Non-pigmented ciliary epithelial cell (primary cell): ENCODE results near the gene CBX2.

Experiments used
- DNase-seq: peaks from one replicate; pipeline ENCODE4 v3.0.0-alpha.2; 2010; ENCODE audit warnings: low read depth

CBX2 gene

GRCh38 chr17:79777894-79778503 lies at the start of gene CBX2:
Gene CBX2, plus strand, starts transcription at chr17:79778148. Its CDS starts 88 bp downstream, at chr17:79778236.
- DNase-seq: no peak

GRCh38 chr17:79728169-79728907 lies 49.6 kb upstream of the CBX2 start:
- peak; percentile 72 for DNase-seq

- DNase-seq: no peak
These were observed 49.0 kb upstream of the CBX2 start for GRCh38 chr17:79728908-79729471.

- no peak for DNase-seq
These were observed 48.2 kb upstream of the CBX2 start for GRCh38 chr17:79729761-79730160.

GRCh38 chr17:79730437-79730768 lies 47.5 kb upstream of the CBX2 start:
- DNase-seq: no peak

- no peak for DNase-seq
These were observed 47.0 kb upstream of the CBX2 start, which contains the start of gene ENPP7 for GRCh38 chr17:79730769-79731483. Gene ENPP7, plus strand, starts transcription at chr17:79730943. Its CDS starts 197 bp downstream, at chr17:79731140.

DNA sequence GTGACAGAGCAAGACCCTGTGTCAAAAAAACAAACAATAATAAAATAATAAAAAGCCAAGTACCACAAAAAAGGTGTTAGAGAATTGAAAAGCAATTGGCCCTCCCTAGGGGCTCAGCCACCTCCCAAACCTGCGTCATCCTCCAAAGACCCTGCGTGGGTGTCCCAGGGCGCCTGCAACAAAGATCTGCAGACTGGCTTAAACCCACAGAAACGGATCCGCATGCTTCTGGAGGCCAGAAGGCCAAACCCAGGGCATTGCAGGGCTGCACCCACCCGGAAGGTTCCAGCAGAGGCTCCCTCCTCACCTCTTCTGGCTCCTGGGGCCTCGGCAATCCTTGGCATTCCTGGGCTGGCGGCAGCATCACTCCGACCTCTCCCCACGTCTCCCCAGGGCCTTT lies 45.7 kb upstream of the CBX2 start:
- DNase-seq: no peak

DNA sequence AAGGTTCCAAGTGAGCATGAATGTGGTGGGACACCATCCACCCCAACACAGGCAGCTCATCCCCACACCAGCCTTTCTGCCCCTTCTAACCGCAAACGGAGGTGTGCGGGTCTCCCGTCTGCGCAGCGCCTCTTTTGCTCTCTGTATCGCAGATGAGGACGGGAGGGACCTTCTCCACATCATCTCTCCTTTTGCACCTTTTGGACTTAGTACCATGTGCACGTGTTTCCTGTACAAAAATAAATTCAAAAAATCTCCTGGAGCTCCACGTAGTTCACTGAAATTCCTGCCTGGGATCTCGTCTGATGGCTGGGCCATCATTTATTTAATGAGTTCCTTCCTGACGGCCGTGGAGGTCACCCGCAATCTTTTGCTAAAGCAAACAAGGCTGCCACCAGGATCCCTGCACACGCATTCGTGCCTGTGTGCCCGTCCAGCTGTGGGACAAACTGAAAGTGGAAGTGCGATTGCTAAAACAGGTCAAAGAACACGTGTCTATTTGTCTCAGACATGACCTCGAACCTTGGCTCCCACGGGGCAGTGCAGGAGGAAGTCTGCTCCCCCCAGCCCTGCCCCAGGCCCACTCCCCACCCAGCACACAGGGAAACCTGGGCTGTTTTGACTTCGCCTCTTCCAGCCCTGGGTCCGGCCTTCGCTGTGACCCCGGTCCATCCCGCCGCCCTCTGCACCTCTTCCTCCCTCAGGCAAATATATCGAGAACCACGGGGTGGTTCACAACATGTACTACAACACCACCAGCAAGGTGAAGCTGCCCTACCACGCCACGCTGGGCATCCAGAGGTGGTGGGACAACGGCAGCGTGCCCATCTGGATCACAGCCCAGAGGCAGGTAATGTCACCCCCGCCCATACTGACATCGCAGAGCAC lies 44.9 kb upstream of the CBX2 start:
- no peak for DNase-seq

GRCh38 chr17:79733692-79734070 lies 44.3 kb upstream of the CBX2 start:
- no peak for DNase-seq

GRCh38 chr17:79735096-79735495 lies 42.9 kb upstream of the CBX2 start:
- DNase-seq: no peak

DNA sequence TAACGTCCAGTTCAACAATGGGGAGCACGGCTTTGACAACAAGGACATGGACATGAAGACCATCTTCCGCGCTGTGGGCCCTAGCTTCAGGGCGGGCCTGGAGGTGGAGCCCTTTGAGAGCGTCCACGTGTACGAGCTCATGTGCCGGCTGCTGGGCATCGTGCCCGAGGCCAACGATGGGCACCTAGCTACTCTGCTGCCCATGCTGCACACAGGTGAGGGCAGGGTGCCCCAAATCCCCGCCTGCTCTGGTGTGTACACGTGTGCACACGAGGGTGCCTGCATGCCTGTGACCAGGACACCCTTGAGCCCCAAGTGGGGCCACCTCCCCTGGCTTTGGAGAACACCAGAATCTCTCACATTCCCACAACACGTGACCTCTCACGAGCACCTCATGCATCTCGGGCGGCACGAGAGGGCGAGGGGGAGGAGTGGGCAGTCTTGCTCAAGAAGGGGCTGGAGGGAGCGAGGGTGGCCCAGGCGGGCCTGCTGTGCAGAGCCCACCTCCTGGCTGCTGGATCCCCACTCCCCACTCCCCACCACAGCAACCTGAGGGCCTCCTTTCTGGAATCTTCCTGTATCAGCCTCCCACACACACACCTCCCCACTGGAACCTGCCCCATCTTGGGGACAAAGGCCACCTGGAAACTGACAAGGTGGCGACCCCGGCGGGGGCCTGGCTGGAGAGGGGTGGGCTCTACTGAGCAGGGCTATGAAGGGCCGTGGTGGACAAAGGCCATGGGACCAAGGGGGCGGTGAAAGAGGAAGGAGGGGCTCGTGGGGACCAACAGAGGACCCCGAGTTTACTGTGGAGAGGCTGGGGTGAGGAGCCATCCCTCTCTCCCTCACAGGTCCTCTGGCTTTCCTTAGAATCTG lies 40.7 kb upstream of the CBX2 start:
- DNase-seq: no peak

GRCh38 chr17:79737922-79738578 lies 39.9 kb upstream of the CBX2 start:
- DNase-seq: no peak

DNA sequence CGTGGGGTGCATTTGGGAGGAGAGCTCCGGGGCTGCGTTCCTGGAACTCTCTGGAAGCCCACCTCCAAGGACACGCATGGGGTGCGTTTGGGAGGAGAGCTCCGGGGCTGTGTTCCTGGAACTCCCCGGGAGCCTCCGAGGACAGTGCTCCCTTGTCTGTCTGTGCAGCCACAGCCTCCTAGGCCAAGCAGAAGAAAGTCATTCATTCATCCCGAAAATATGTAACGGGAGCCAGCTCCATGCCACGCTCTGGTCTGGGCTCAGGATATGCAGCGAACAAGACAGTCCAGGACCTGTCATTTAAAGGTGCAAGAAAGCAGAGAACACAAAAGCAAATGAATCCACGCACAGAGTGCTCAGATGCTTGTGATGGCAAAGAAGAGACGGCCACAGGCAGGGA lies 39.3 kb upstream of the CBX2 start:
- no peak for DNase-seq

DNA sequence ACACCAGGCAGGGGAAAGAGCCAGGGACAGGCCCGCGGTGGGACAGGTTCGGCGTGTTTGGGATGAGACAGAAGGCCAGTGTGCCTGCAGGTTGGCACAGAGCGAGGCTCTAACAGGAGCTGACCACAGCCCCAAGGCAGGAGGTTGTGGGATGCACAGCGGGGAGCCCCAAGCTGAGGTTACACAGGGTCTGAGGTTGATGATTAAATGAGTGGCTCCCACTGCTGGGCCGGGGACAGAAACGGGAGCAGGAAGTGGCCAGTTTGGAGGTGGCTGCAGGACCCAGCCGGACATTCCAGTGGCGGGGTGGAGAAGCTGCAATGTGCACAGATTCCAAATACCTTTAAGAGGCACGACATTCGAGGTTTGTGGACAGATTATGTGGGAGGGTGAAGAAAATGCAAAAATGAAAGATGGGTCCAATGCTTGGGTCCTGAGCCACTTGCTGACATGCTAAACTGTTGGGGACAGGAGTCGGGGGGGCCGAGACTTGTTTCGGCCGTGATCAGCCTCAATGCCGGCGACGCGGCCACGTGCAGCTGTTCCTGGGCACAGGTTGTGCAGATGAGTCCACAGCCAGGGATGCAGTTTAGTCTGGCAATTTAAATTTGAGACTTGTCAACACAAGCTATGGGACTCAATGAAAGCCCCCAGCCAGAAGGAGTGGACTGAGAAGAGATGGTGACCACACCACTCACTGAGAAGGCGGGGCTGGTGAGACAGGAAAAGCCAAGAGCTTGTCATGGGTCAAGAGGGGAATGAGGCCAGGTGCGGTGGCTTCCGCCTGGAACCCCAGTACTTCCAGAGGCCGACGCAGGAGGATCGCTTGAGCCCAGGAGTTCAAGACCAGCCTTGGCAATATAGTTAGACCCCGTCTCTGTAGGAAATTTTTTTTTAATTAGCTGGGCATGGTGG lies 38.5 kb upstream of the CBX2 start:
- no peak for DNase-seq

GRCh38 chr17:79740413-79740812 lies 37.5 kb upstream of the CBX2 start:
- DNase-seq: no peak

DNA sequence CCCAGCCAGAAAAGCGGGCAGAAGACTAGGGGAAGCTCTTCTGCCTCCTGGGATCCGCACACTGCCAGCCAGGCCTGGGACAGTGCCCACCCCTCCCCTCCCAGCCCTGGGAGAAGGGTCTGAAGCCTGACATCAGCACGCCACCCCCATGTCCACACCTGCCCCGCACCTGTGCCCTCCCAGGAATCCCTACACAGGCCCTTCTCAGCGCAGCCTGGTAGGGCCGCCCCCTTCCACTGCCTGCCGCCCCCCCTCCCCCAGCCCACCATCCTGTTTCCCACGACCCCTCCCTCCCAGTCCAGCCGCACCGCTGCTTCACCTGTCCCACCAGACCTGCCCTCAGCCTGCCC lies 36.6 kb upstream of the CBX2 start:
- no peak for DNase-seq

DNA sequence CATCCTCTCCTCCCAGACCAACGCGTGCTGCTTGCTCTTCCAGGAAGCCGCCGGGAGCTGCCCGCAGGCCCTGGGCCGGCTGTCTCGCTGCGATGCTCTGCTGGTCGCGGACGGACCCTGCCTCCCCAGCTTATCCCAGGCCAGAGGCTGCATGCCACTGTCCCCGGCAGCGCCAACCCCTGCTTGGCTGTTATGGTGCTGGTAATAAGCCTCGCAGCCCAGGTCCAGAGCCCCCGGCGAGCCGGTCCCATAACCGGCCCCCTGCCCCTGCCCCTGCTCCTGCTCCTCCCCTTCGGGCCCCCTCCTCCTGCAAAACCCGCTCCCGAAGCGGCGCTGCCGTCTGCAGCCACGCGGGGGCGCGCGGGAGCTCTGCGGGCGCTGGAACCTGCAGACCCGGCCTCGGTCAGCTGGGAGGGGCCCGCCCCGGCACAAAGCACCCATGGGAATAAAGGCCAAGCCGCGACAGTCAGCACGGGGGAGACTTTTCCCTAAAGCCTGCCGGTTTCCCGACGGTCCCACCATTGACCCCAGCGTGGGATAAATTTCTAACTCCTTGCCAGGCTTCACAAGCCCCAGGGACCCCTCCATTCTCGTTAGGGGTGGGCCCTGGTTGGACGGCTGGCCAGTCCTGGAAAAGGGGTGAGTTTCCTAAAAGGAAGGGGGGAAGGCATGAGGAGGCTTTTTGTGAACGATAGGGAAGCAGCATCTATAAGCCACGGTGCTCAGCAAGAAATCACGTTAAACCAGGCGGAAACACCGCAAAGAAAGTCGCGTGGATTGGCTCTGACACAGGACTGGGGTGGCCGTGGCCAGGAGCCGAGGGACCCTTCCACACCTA lies 36.0 kb upstream of the CBX2 start:
- DNase-seq: no peak

DNA sequence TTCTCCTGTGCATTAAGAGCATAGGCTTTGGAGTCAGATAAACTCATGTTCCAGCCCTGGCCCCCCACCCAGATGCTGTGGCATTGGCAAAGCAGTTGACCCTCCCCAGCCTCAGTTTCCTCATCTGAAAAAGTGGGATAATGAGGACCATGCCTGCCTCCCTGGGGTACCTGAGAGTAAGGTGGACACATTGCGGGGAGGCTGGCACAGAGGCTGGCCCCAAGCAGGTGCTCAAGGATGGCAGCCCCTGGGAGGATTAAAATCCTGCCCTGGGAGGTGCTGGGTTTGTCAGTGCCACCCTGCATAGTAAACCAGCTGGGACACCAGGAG lies 35.4 kb upstream of the CBX2 start:
- DNase-seq: no peak
